GM12891 (cell line): ENCODE results near the gene FRMD3.

Experiments used
- DNase-seq: peaks from one replicate; pipeline ENCODE4 v3.0.0; 2011; ENCODE audit warnings: low spot score; ENCODE audit not compliant: insufficient read length
- FAIRE-seq: peaks from 2 replicates; lab custom pipeline; 2011; peaks lifted over from hg19 to GRCh38; lab: Jason Lieb, UNC
- PAX5 ChIP-seq: IDR thresholded peaks from 2 replicates; pipeline ENCODE4 v1.6.1; 2011; ENCODE audit warnings: low read length, moderate library complexity, mild to moderate bottlenecking; ENCODE audit not compliant: insufficient read depth, severe bottlenecking
- POLR2A ChIP-seq: IDR thresholded peaks from 2 replicates; pipeline ENCODE4 v1.6.1; 2011; ENCODE audit warnings: low read depth, low read length, control low read depth
- POLR2AphosphoS5 ChIP-seq: IDR thresholded peaks from 2 replicates; pipeline ENCODE4 v1.6.1; 2011; ENCODE audit warnings: low read depth, low read length, control low read depth
- POU2F2 ChIP-seq: IDR thresholded peaks from 2 replicates; pipeline ENCODE4 v1.6.1; 2011; ENCODE audit warnings: low read depth, mild to moderate bottlenecking, control low read depth, low read length, moderate library complexity
- SPI1 ChIP-seq: IDR thresholded peaks from 2 replicates; pipeline ENCODE4 v1.6.1; 2011; ENCODE audit warnings: low read depth, low read length, control low read depth
- TAF1 ChIP-seq: IDR thresholded peaks from 2 replicates; pipeline ENCODE4 v1.6.1; 2011; ENCODE audit warnings: low read depth, low read length, control low read depth

The FRMD3 gene

GRCh38 chr9:83355729-83356151 lies 182.5 kb downstream of the FRMD3 start:
- FAIRE-seq, result no peak
- TF ChIP-seq TAF1 (no peak), PAX5 (no peak)

GRCh38 chr9:83355024-83355444 lies 183.2 kb downstream of the FRMD3 start:
- DNase-seq (no peak), FAIRE-seq (no peak)
- no peak for TF ChIP-seq POLR2A
- no peak for TF ChIP-seq PAX5
- TF ChIP-seq POU2F2, result no peak
- TF ChIP-seq TAF1, result no peak
- no peak for TF ChIP-seq POLR2AphosphoS5
- no peak for TF ChIP-seq SPI1

More at GRCh38 chr9:83355729-83356151, 182.5 kb downstream of the FRMD3 start:
- no peak for DNase-seq

- FAIRE-seq, result no peak
- no peak for TF ChIP-seq PAX5
- TF ChIP-seq POLR2A, result no peak
- TF ChIP-seq TAF1, result no peak
- TF ChIP-seq POLR2AphosphoS5, result no peak
- no peak for TF ChIP-seq POU2F2
- TF ChIP-seq SPI1, result no peak
Measured at GRCh38 chr9:83349031-83349430, 189.2 kb downstream of the FRMD3 start.

GRCh38 chr9:83346655-83347420 lies 191.4 kb downstream of the FRMD3 start:
- no peak for TF ChIP-seq TAF1
- no peak for TF ChIP-seq POU2F2
- no peak for TF ChIP-seq POLR2AphosphoS5
- no peak for TF ChIP-seq SPI1
- no peak for TF ChIP-seq POLR2A
- no peak for TF ChIP-seq PAX5
- no peak for FAIRE-seq
- no peak for DNase-seq

More at GRCh38 chr9:83349031-83349430, 189.2 kb downstream of the FRMD3 start:
- no peak for DNase-seq

GRCh38 chr9:83343366-83343999 lies 194.7 kb downstream of the FRMD3 start:
- FAIRE-seq (no peak), DNase-seq (no peak)
- no peak for TF ChIP-seq POU2F2
- TF ChIP-seq TAF1, result no peak
- TF ChIP-seq POLR2A, result no peak
- TF ChIP-seq POLR2AphosphoS5, result no peak
- no peak for TF ChIP-seq SPI1
- no peak for TF ChIP-seq PAX5

GRCh38 chr9:83342731-83343130 lies 195.5 kb downstream of the FRMD3 start:
- no peak for FAIRE-seq
- DNase-seq, result no peak

GRCh38 chr9:83342006-83342405 lies 196.2 kb downstream of the FRMD3 start:
- DNase-seq (no peak), FAIRE-seq (no peak)
- no peak for TF ChIP-seq SPI1
- TF ChIP-seq TAF1, result no peak

More at GRCh38 chr9:83342731-83343130, 195.5 kb downstream of the FRMD3 start:
- TF ChIP-seq POLR2AphosphoS5 (no peak), SPI1 (no peak), POLR2A (no peak), TAF1 (no peak), PAX5 (no peak), POU2F2 (no peak)

- no peak for FAIRE-seq
Measured at GRCh38 chr9:83340451-83340850, 197.8 kb downstream of the FRMD3 start.

GRCh38 chr9:83339435-83339834 lies 198.8 kb downstream of the FRMD3 start:
- no peak for DNase-seq
- FAIRE-seq, result no peak
- no peak for TF ChIP-seq PAX5
- no peak for TF ChIP-seq POU2F2
- TF ChIP-seq TAF1, result no peak
- TF ChIP-seq SPI1, result no peak
- no peak for TF ChIP-seq POLR2A
- no peak for TF ChIP-seq POLR2AphosphoS5

More at GRCh38 chr9:83340451-83340850, 197.8 kb downstream of the FRMD3 start:
- TF ChIP-seq POLR2A, result no peak
- no peak for TF ChIP-seq POLR2AphosphoS5
- no peak for DNase-seq

- DNase-seq (no peak), FAIRE-seq (no peak)
- TF ChIP-seq SPI1, result no peak
- TF ChIP-seq TAF1, result no peak
- no peak for TF ChIP-seq POU2F2
- TF ChIP-seq POLR2AphosphoS5, result no peak
- TF ChIP-seq POLR2A, result no peak
- no peak for TF ChIP-seq PAX5
Measured at GRCh38 chr9:83336706-83337105, 201.5 kb downstream of the FRMD3 start.

- DNase-seq (no peak), FAIRE-seq (peak; percentile 74)
- TF ChIP-seq SPI1 (no peak), TAF1 (no peak), PAX5 (no peak), POU2F2 (no peak)
Measured at GRCh38 chr9:83334320-83334719, 203.9 kb downstream of the FRMD3 start.
